PC-3 (cell line): ENCODE measurements around the gene SLC13A4. TPM values are rescaled to one million over a fixed set of nuclear protein-coding genes. Genes with fewer than 3 reads are reported as not detected.

Source experiments
- ATAC-seq: fragments of 200-7000 bp; cut with Tn5 transposase; 2 replicates; pipeline ENCODE4 v1.9.1; 2020; ENCODE audit warnings: mild to moderate bottlenecking, moderate library complexity
- BruUV-seq: library from RNA; stranded (reverse); fragments of 400-500 nt; replicated peaks from 2 replicates; lab custom pipeline; 2021; lab: Mats Ljungman, UMichigan
- CTCF ChIA-PET: fragments of 300-600 bp; sonication (Branson Sonifier 250); formaldehyde crosslinking; loops from one replicate; lab custom pipeline; 2022; ENCODE audit warnings: antibody characterized with exemption; lab: Charles Lee
- POLR2A ChIA-PET: fragments of 300-600 bp; sonication (Branson Sonifier 250); formaldehyde crosslinking; loops from one replicate; lab custom pipeline; 2022; ENCODE audit warnings: antibody characterized with exemption; ENCODE audit not compliant: unreplicated experiment; lab: Charles Lee
- DNase-seq: peaks from one replicate; pipeline ENCODE4 v3.0.0-alpha.2; 2015
- H2AFZ ChIP-seq: fragments of 300-600 bp; sonication (generic); 2 replicates; pipeline ENCODE4 v1.6.0; 2016; ENCODE audit warnings: antibody characterized with exemption, low read length
- H3F3A ChIP-seq: fragments of 300-600 bp; sonication (generic); one replicate; pipeline ENCODE4 v1.6.0; 2017; ENCODE audit warnings: antibody characterized with exemption, low read length, control low read depth, mild to moderate bottlenecking; ENCODE audit not compliant: unreplicated experiment
- H3K27ac ChIP-seq: fragments of 300-600 bp; sonication (generic); 2 replicates; pipeline ENCODE4 v1.5.1; 2016; ENCODE audit warnings: mild to moderate bottlenecking, low read length
- H3K27me3 ChIP-seq: fragments of 300-600 bp; sonication (generic); 2 replicates; pipeline ENCODE4 v1.6.1; 2016; ENCODE audit warnings: low read length, mixed read lengths
- H3K36me3 ChIP-seq: fragments of 300-600 bp; sonication (generic); 2 replicates; pipeline ENCODE4 v1.6.1; 2016; ENCODE audit warnings: low read depth, mixed run types, low read length, mixed read lengths
- H3K4me1 ChIP-seq: fragments of 300-600 bp; sonication (generic); 2 replicates; pipeline ENCODE4 v1.5.1; 2016; ENCODE audit warnings: low read length; ENCODE audit not compliant: insufficient read depth
- H3K4me2 ChIP-seq: fragments of 300-600 bp; sonication (generic); 2 replicates; pipeline ENCODE4 v1.6.0; 2016; ENCODE audit warnings: low read length
- H3K4me3 ChIP-seq: fragments of 300-600 bp; sonication (generic); 2 replicates; pipeline ENCODE4 v1.5.1; 2016; ENCODE audit warnings: mild to moderate bottlenecking, low read length, mixed read lengths
- H3K79me2 ChIP-seq: fragments of 300-600 bp; sonication (generic); 2 replicates; pipeline ENCODE4 v1.6.1; 2017; ENCODE audit warnings: low read length, mixed read lengths
- H3K9ac ChIP-seq: fragments of 300-600 bp; sonication (generic); 2 replicates; pipeline ENCODE4 v1.6.0; 2016; ENCODE audit warnings: mild to moderate bottlenecking, low read length
- H3K9me2 ChIP-seq: fragments of 300-600 bp; sonication (generic); replicated peaks from 2 replicates; pipeline ENCODE4 v1.6.1; 2016; ENCODE audit warnings: mixed run types, low read length, mixed read lengths
- H3K9me3 ChIP-seq: fragments of 300-600 bp; sonication (generic); 2 replicates; pipeline ENCODE4 v1.6.1; 2016; ENCODE audit warnings: low read length, mixed read lengths
- H4K20me1 ChIP-seq: fragments of 300-600 bp; sonication (generic); 2 replicates; pipeline ENCODE4 v1.6.1; 2016; ENCODE audit warnings: low read length, mixed read lengths
- CTCF ChIP-seq: fragments of 300-600 bp; sonication (generic); conservative IDR thresholded peaks from 2 replicates; pipeline ENCODE4 v1.5.1; 2017; ENCODE audit warnings: antibody characterized with exemption, low read depth, mild to moderate bottlenecking, low read length
- EZH2 ChIP-seq: fragments of 300-600 bp; sonication (generic); IDR thresholded peaks from one replicate; pipeline ENCODE4 v1.6.1; 2017; ENCODE audit warnings: antibody characterized with exemption, mild to moderate bottlenecking, low read length; ENCODE audit not compliant: unreplicated experiment
- EZH2phosphoT487 ChIP-seq: fragments of 300-600 bp; sonication (generic); IDR thresholded peaks from 2 replicates; pipeline ENCODE4 v1.6.1; 2018; ENCODE audit warnings: mild to moderate bottlenecking, antibody characterized with exemption, low read length, borderline replicate concordance
- intact Hi-C: fragments of 100-400 bp; cut with micrococcal nuclease; formaldehyde crosslinking; loops from 2 replicates; pipeline ENCODE4 v1.9.0; 2023
- total RNA-seq: library from RNA; depleted of rRNA; stranded (reverse); fragments of >200 nt; gene quantifications from 2 replicates; pipeline ENCODE4 v1.2.3, GENCODE V29; 2014

SLC13A4 gene
- total RNA-seq, 1 experiment from 2014 or later = not detected

GRCh38 chr7:135769005-135769802 lies 41.2 kb upstream of the SLC13A4 start:
- CTCF ChIA-PET = no interaction called here
- TF ChIP-seq CTCF (no peak), EZH2 (no peak), EZH2phosphoT487 (no peak)
- no peak overlapping the region for H3K9ac ChIP-seq

DNA sequence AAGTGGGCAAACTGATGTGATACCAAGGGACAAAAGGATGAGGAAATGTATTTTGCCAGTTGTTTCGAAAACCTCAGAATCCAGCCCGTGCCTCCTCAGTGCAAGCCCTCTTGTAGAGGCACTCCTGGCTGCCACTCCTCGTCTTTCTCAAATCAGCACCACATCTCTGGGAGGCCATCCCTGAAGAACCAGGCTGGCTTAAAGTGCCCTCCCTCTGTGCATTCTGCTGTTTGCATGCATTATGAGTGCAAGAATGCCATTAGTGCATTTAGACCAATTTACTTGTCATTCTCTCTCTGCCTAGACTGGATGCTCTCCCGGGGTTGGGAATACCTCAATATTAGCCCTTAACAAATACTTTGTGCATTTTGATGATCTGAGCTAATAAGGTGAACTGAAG lies 40.5 kb upstream of the SLC13A4 start:
- H3K36me3 ChIP-seq = no peaks in the 10 kb centered on the region

More at GRCh38 chr7:135769005-135769802, 41.2 kb upstream of the SLC13A4 start:
- DNase-seq (no peak), ATAC-seq (no peak)
- Histone ChIP-seq H4K20me1 (no peaks in the 10 kb centered on the region), H3K9me3 (no peaks in the 10 kb centered on the region), H2AFZ (no peak overlapping the region), H3K36me3 (no peaks in the 10 kb centered on the region), H3K27me3 (no peaks in the 10 kb centered on the region), H3K79me2 (no peaks in the 10 kb centered on the region), H3K9me2 (no peaks in the 10 kb centered on the region), H3K4me3 (no peak overlapping the region), H3K4me1 (peaks cover 16% of the 10 kb centered on the region), H3K4me2 (no peak overlapping the region), H3F3A (no peaks in the 10 kb centered on the region), H3K27ac (no peak overlapping the region)
- intact Hi-C loops = no loop called here
- POLR2A ChIA-PET = no interaction called here
- no TSS peak for BruUV-seq

More for the DNA sequence above, 40.5 kb upstream of the SLC13A4 start:
- BruUV-seq = no TSS peak
- no peak overlapping the region for H3K4me2 ChIP-seq
- intact Hi-C loops = no loop called here
- H3K4me1 ChIP-seq = peaks cover 8% of the 10 kb centered on the region; the same call in 1 of the 2 replicates
- H3K9ac ChIP-seq = no peak overlapping the region
- TF ChIP-seq EZH2phosphoT487 = no peak
- no peak for TF ChIP-seq CTCF
- TF ChIP-seq EZH2 = no peak
- POLR2A ChIA-PET = no interaction called here
- CTCF ChIA-PET = no interaction called here
- no peaks in the 10 kb centered on the region for H3F3A ChIP-seq
- no peak overlapping the region for H3K27ac ChIP-seq
- ATAC-seq (no peak), DNase-seq (no peak)
- H3K9me3 ChIP-seq = no peaks in the 10 kb centered on the region
- H2AFZ ChIP-seq = no peak overlapping the region
- no peak overlapping the region for H3K4me3 ChIP-seq
- H4K20me1 ChIP-seq = no peaks in the 10 kb centered on the region
- no peaks in the 10 kb centered on the region for H3K27me3 ChIP-seq
- no peaks in the 10 kb centered on the region for H3K9me2 ChIP-seq
- no peaks in the 10 kb centered on the region for H3K79me2 ChIP-seq
